Mesothelial cell of epicardium (in vitro differentiated cells): ENCODE data around the gene TNNI3. TPM values are rescaled to one million over a fixed set of nuclear protein-coding genes. Genes with fewer than 3 reads are reported as not detected.
"Not testable (repeated sequence)": the region's sequence is repeated elsewhere in the genome, so short reads cannot be mapped to it uniquely, and the experiment has no call there.

ENCODE experiments used
- DNase-seq, 2 experiments: peaks; one replicate each; pipeline ENCODE4 v3.0.0; 2021; ENCODE audit warnings: low spot score in 2 of 2; ENCODE audit not compliant: unreplicated experiment in 2 of 2
- H3K27ac Mint-ChIP-seq: 2 replicates; pipeline ENCODE4 v1.8.0; 2021; ENCODE audit warnings: mixed read lengths
- H3K27me3 Mint-ChIP-seq: 2 replicates; pipeline ENCODE4 v1.8.0; 2021; ENCODE audit warnings: low read depth, mixed read lengths
- H3K36me3 Mint-ChIP-seq: 2 replicates; pipeline ENCODE4 v1.8.0; 2021; ENCODE audit warnings: mixed read lengths
- H3K4me1 Mint-ChIP-seq: 2 replicates; pipeline ENCODE4 v1.8.0; 2021; ENCODE audit warnings: mixed read lengths
- H3K4me3 Mint-ChIP-seq: 2 replicates; pipeline ENCODE4 v1.8.0; 2021; ENCODE audit warnings: mild to moderate bottlenecking, moderate library complexity, mixed read lengths
- H3K9me3 Mint-ChIP-seq: 2 replicates; pipeline ENCODE4 v1.8.0; 2021; ENCODE audit warnings: mixed read lengths
- CTCF ChIP-seq: fragments of 200-600 bp; sonication (generic); IDR thresholded peaks from one replicate; pipeline ENCODE4 v1.5.0; 2021; ENCODE audit warnings: antibody characterized with exemption; ENCODE audit not compliant: unreplicated experiment
- total RNA-seq: library from RNA; stranded (reverse); gene quantifications from 3 replicates; pipeline ENCODE4 v1.2.1, GENCODE V29; 2021

TNNI3 gene
- total RNA-seq, 1 donor from 2014 or later = 6.3 TPM

GRCh38 chr19:55173714-55174409, 16.3 kb upstream of the TNNI3 start:
- peak overlapping the region; percentile 58 for H3K4me3 Mint-ChIP-seq
- peak in 1 of 2 experiments; percentile 60 for DNase-seq

GRCh38 chr19:55173186-55173713, 15.7 kb upstream of the TNNI3 start:
- Mint-ChIP-seq H3K4me3 (peak overlapping the region; percentile 58), H3K9me3 (no peaks in the 10 kb centered on the region), H3K27ac (no peak overlapping the region), H3K36me3 (no peaks in the 10 kb centered on the region), H3K4me1 (peaks cover 8% of the 10 kb centered on the region), H3K27me3 (peaks cover 95% of the 10 kb centered on the region)
- DNase-seq = no peak
- no peak for TF ChIP-seq CTCF

More at GRCh38 chr19:55173714-55174409, 16.3 kb upstream of the TNNI3 start:
- Mint-ChIP-seq H3K4me1 (peaks cover 10% of the 10 kb centered on the region), H3K27me3 (peaks cover 98% of the 10 kb centered on the region), H3K27ac (no peak overlapping the region), H3K9me3 (no peaks in the 10 kb centered on the region), H3K36me3 (no peaks in the 10 kb centered on the region)
- TF ChIP-seq CTCF = no peak

GRCh38 chr19:55172741-55173140, 15.2 kb upstream of the TNNI3 start:
- peaks cover 8% of the 10 kb centered on the region for H3K4me1 Mint-ChIP-seq
- peak overlapping the region; percentile 57 for H3K4me3 Mint-ChIP-seq
- no peak overlapping the region for H3K27ac Mint-ChIP-seq
- peaks cover 92% of the 10 kb centered on the region for H3K27me3 Mint-ChIP-seq
- no peaks in the 10 kb centered on the region for H3K36me3 Mint-ChIP-seq
- H3K9me3 Mint-ChIP-seq = no peaks in the 10 kb centered on the region
- no peak for DNase-seq
- TF ChIP-seq CTCF = no peak

GRCh38 chr19:55172318-55172717, 14.8 kb upstream of the TNNI3 start:
- H3K27me3 Mint-ChIP-seq = peaks cover 87% of the 10 kb centered on the region
- H3K27ac Mint-ChIP-seq, H3K4me1 Mint-ChIP-seq, H3K36me3 Mint-ChIP-seq, H3K9me3 Mint-ChIP-seq, DNase-seq: not testable (repeated sequence)
- H3K4me3 Mint-ChIP-seq = peak overlapping the region; percentile 57

- no peak overlapping the region for H3K4me3 Mint-ChIP-seq
- H3K4me1 Mint-ChIP-seq = peaks cover 14% of the 10 kb centered on the region
- DNase-seq = no peak
- no peak overlapping the region for H3K27ac Mint-ChIP-seq
- no peaks in the 10 kb centered on the region for H3K36me3 Mint-ChIP-seq
- peaks cover 86% of the 10 kb centered on the region for H3K27me3 Mint-ChIP-seq
- H3K9me3 Mint-ChIP-seq = no peaks in the 10 kb centered on the region
- TF ChIP-seq CTCF = no peak
Observed at GRCh38 chr19:55171440-55171839, 13.9 kb upstream of the TNNI3 start.

- Mint-ChIP-seq H3K27me3 (peaks cover 69% of the 10 kb centered on the region), H3K4me1 (peaks cover 16% of the 10 kb centered on the region), H3K27ac (no peak overlapping the region), H3K36me3 (no peaks in the 10 kb centered on the region), H3K9me3 (no peaks in the 10 kb centered on the region), H3K4me3 (no peak overlapping the region)
- no peak for DNase-seq
- no peak for TF ChIP-seq CTCF
Observed at GRCh38 chr19:55169136-55169535, 11.6 kb upstream of the TNNI3 start.
